Prostate gland (tissue), 2 donors: ENCODE data around the gene MYO18B. TPM values are rescaled to one million over a fixed set of nuclear protein-coding genes. Genes with fewer than 3 reads are reported as not detected.

Source experiments
- DNase-seq: peaks from one replicate; pipeline ENCODE4 v3.0.0-alpha.2; 2019; ENCODE audit warnings: low spot score
- H3K27ac ChIP-seq, 2 donors: fragments of 200-600 bp; sonication (generic); 2 replicates each; pipeline ENCODE4 v1.5.1; 2017 to 2019
- H3K27me3 ChIP-seq: fragments of 200-600 bp; sonication (generic); replicated peaks from 2 replicates; pipeline ENCODE4 v1.5.1; 2019; ENCODE audit not compliant: insufficient read depth
- H3K36me3 ChIP-seq, 2 donors: fragments of 200-600 bp; sonication (generic); 1 replicate in 1 of 2; 2 replicates in 1 of 2; pipeline versions ENCODE4 v1.5.1 to v1.8.1; 2017 to 2019
- H3K4me1 ChIP-seq: fragments of 200-600 bp; sonication (generic); replicated peaks from 2 replicates; pipeline ENCODE4 v1.5.1; 2019
- H3K4me3 ChIP-seq, 2 donors: fragments of 200-600 bp; sonication (generic); 2 replicates each; pipeline ENCODE4 v1.5.1; 2017 to 2019
- H3K9me3 ChIP-seq: fragments of 200-600 bp; sonication (generic); 2 replicates; pipeline ENCODE4 v1.5.1; 2017
- CTCF ChIP-seq, 4 experiments: fragments of 200-600 bp in 2 of 4; fragments of 450-650 bp in 2 of 4; sonication (generic) in 2 of 4; IDR thresholded peaks; 1 replicate in 3 of 4; 2 replicates in 1 of 4; pipeline ENCODE4 v1.5.1; 2016 to 2019; ENCODE audit warnings: antibody characterized with exemption in 4 of 4, mild to moderate bottlenecking in 2 of 4, moderate library complexity in 2 of 4
- POLR2A ChIP-seq: fragments of 450-650 bp; IDR thresholded peaks from one replicate; pipeline ENCODE4 v1.6.1; 2016; ENCODE audit warnings: antibody characterized with exemption, mild to moderate bottlenecking
- POLR2AphosphoS5 ChIP-seq: sonication (generic); formaldehyde crosslinking; IDR thresholded peaks from one replicate; pipeline ENCODE4 v1.6.1; 2017; ENCODE audit warnings: antibody characterized with exemption
- WGBS: methylation state at CpG from one replicate; pipeline ENCODE4 v1.1.5; 2018; 5-methylcytosine and 5-hydroxymethylcytosine counted together
- intact Hi-C: fragments of 100-400 bp; cut with DNase I; formaldehyde crosslinking; loops from one replicate; pipeline ENCODE4 v1.14.2; 2022
- total RNA-seq, 2 donors: library from RNA; depleted of rRNA; stranded (reverse); fragments of >200 nt; gene quantifications; one replicate each; pipeline ENCODE4 v1.1.0, GENCODE V29; 2016

The MYO18B gene
- total RNA-seq, 2 donors from 2014 or later = 3.1 to 7.1 TPM

GRCh38 chr22:25930083-25930482, 188.1 kb downstream of the MYO18B start:
- TF ChIP-seq POLR2A = no peak
- no peak for TF ChIP-seq POLR2AphosphoS5
- TF ChIP-seq CTCF (IDR thresholded peaks at IDR 0.05) = no peak
- no peak overlapping the region for H3K4me3 ChIP-seq
- no peak for DNase-seq
- no peak overlapping the region for H3K27ac ChIP-seq
- H3K36me3 ChIP-seq = no peaks in the 10 kb centered on the region
- WGBS = 42% methylated on average over 4 of the region's 4 CpGs
- no peaks in the 10 kb centered on the region for H3K9me3 ChIP-seq
- no peaks in the 10 kb centered on the region for H3K4me1 ChIP-seq
- H3K27me3 ChIP-seq = peaks cover 3% of the 10 kb centered on the region
- intact Hi-C loops = no loop called here

GRCh38 chr22:25930788-25931310, 188.9 kb downstream of the MYO18B start:
- intact Hi-C loops = no loop called here
- H3K9me3 ChIP-seq = no peaks in the 10 kb centered on the region
- H3K36me3 ChIP-seq = no peaks in the 10 kb centered on the region
- no peak for TF ChIP-seq POLR2AphosphoS5
- no peak for TF ChIP-seq POLR2A
- TF ChIP-seq CTCF (IDR thresholded peaks at IDR 0.05) = no peak
- H3K27me3 ChIP-seq = peaks cover 3% of the 10 kb centered on the region
- H3K4me3 ChIP-seq = no peak overlapping the region
- DNase-seq = no peak
- H3K27ac ChIP-seq = no peak overlapping the region
- no peaks in the 10 kb centered on the region for H3K4me1 ChIP-seq
- WGBS = 61% methylated on average over 7 of the region's 7 CpGs

- no peaks in the 10 kb centered on the region for H3K9me3 ChIP-seq
- intact Hi-C loops = no loop called here
- H3K27me3 ChIP-seq = peaks cover under 1% of the 10 kb centered on the region
- no peaks in the 10 kb centered on the region for H3K36me3 ChIP-seq
- WGBS = 87% methylated on average over 3 of the region's 3 CpGs
- no peak for TF ChIP-seq CTCF (IDR thresholded peaks at IDR 0.05)
- no peak for TF ChIP-seq POLR2AphosphoS5
- no peak for TF ChIP-seq POLR2A
- H3K4me3 ChIP-seq = no peak overlapping the region
- no peaks in the 10 kb centered on the region for H3K4me1 ChIP-seq
- no peak for DNase-seq
- no peak overlapping the region for H3K27ac ChIP-seq
Observed at GRCh38 chr22:25933158-25933788, 191.3 kb downstream of the MYO18B start.

GRCh38 chr22:25935266-25936058, 193.5 kb downstream of the MYO18B start:
- intact Hi-C loops = no loop called here
- Histone ChIP-seq H3K36me3 (no peaks in the 10 kb centered on the region), H3K27ac (no peak overlapping the region), H3K4me1 (no peaks in the 10 kb centered on the region), H3K27me3 (peaks cover 8% of the 10 kb centered on the region), H3K9me3 (no peaks in the 10 kb centered on the region), H3K4me3 (no peak overlapping the region)
- WGBS = 61% methylated on average over 7 of the region's 7 CpGs
- TF ChIP-seq POLR2A (no peak), POLR2AphosphoS5 (no peak), CTCF (IDR thresholded peaks at IDR 0.05) (no peak)
- DNase-seq = no peak
